GM10847 (cell line): ENCODE results near the gene RBM33.

Source experiments
- POLR2A ChIP-seq: IDR thresholded peaks from 2 replicates; pipeline ENCODE4 v1.6.1; 2011; ENCODE audit not compliant: insufficient read length; ENCODE audit errors: extremely low read depth

The RBM33 gene

DNA sequence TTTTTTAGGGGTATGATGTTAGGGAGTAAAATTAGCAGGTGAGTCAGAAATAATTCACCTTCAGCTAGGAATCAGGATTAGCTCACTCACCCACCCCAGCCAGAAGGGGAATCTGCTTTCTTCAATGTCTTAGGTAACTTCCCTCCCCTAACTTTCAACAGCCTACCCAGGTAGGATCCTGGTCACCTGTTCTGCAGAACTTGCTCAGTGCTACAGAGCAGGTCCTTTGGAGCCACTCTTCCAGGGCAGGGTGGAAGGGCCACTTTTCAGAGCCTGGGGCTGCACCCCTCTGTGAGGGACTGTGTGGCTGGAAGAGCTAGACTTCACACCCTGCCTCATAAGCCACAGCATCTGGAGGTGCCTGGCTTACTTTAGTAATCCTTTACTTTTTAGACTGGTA is 109.7 kb downstream of the RBM33 start:
- TF ChIP-seq POLR2A = no peak

DNA sequence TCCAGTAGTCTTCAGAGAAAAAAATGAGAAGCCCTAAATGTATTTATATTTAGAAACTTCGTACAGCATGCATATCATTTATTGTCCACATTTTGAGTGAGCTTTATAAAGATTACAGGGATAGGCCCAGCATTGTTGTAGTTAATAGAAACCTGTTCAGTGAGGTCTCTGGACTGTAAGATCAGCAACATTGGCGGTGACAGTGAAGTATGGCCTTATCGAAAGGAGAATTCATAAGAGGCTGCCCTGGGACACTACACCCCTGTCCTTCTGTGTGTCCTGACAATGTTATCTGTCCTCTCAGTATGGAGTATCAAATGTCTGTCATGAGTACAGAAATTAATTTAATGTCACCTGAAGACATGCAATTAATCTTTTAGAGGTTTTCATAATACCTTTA is 110.6 kb downstream of the RBM33 start:
- TF ChIP-seq POLR2A = no peak

GRCh38 chr7:155756322-155756721 is 111.9 kb downstream of the RBM33 start:
- TF ChIP-seq POLR2A = no peak

- TF ChIP-seq POLR2A = no peak
These were observed 113.9 kb downstream of the RBM33 start for GRCh38 chr7:155758348-155758747.

DNA sequence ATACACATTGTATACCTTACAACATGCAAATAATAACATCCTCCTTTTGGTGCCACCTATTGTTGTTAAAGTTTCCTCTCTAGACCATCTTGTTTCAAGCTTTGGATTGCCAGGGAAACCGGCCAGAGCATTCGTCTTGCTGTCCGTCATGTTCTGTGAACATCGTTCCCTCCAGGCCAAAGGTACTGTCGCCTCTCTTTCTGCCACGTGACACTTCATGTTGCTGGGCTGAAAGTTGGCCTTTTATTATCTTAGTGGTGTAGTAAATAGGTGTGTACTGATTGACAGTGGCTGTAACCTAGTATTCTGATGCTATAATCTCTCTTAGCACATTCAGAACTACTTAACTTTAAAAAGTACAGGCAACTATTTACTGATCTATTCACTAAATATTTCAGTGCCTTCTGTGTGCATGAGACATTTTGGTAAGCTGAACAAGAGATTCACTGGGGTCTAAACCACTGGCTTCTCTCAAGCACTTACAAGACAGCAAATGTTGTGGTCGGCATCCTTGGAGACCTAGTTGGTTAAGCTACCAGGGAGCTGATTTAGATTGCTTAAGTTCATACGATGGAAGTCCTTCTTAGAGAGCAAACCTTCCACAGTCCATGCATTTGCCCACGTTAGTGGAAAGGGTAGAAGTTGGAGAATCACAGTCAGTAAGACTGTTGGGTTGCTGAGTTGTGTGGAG is 115.4 kb downstream of the RBM33 start:
- no peak for TF ChIP-seq POLR2A

GRCh38 chr7:155761162-155761561 is 116.7 kb downstream of the RBM33 start:
- no peak for TF ChIP-seq POLR2A

DNA sequence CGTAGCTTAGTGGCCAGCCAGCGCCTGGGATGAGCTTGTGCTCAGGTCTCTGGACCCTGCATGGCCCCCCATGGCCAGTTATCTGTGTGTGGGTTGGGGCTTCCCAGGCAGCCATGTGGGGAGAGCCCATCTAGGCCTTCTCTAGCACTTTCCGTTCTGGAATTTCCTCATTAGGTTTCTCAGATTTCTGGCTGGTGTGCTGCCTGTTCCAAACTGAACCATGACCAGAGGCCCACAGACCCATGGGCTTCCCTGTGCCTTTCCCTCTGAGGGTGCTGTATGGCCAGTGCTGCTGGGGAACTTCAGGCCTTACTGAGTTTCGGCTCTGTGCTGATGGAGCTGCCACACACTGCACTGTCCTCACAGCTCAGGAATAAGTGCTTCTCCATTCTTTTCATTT is 117.6 kb downstream of the RBM33 start:
- no peak for TF ChIP-seq POLR2A

DNA sequence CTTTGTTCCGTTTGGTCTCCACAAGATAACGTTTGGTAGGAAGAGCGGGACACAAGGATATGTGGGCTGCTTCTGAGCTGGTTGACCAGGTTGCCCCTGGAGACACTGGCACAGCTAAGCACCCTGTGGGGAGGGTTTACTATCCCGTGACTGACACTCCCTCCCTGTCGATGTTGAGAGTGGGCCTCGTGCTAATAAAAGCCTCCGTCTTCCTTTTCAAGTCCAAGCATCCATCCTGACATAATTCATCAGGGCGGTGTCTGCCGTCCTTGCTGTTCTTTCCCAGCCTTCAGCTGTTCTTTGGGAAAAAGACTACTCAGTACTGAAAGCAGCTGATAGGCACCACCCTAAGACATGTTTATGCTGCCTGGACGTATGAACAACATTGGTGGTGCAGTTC is 118.2 kb downstream of the RBM33 start:
- no peak for TF ChIP-seq POLR2A

GRCh38 chr7:155763122-155763521 is 118.7 kb downstream of the RBM33 start:
- no peak for TF ChIP-seq POLR2A

GRCh38 chr7:155763691-155764437 is 119.4 kb downstream of the RBM33 start:
- no peak for TF ChIP-seq POLR2A

DNA sequence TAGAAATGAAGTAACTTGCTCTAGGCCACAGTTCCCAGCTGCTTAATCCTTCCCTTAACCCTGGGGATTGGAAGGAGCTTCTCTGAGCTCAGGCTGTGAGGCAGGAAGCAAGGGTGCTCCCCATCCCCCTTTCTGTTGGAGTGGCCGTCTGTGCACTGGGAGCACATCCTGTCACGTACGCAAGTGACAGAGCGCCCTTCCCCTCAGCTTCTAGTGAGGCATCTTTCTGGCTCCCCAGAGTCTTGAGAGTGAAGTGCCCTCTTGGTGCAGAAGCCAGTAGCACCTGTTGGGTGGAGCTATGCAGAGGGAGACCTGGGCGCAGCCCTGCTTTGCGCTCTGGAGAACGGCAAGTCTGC is 120.0 kb downstream of the RBM33 start:
- no peak for TF ChIP-seq POLR2A

GRCh38 chr7:155765458-155765857 is 121.0 kb downstream of the RBM33 start:
- no peak for TF ChIP-seq POLR2A

DNA sequence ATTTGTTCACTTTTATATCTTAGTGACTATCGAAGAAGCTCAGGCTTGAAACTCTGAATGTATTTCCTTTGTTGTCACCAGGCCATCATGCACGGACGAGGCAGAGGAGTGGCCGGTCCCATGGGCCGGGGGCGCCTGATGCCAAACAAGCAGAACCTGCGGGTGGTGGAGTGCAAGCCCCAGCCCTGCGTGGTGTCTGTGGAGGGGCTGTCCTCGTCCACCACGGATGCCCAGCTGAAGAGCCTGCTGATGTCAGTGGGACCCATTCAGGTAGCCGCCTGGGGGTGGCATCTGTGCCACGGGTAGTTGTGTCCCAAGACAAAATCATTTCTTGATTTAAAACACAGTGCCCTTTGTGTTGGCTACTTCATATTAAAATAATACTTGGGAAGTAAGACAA is 121.9 kb downstream of the RBM33 start:
- TF ChIP-seq POLR2A = no peak

DNA sequence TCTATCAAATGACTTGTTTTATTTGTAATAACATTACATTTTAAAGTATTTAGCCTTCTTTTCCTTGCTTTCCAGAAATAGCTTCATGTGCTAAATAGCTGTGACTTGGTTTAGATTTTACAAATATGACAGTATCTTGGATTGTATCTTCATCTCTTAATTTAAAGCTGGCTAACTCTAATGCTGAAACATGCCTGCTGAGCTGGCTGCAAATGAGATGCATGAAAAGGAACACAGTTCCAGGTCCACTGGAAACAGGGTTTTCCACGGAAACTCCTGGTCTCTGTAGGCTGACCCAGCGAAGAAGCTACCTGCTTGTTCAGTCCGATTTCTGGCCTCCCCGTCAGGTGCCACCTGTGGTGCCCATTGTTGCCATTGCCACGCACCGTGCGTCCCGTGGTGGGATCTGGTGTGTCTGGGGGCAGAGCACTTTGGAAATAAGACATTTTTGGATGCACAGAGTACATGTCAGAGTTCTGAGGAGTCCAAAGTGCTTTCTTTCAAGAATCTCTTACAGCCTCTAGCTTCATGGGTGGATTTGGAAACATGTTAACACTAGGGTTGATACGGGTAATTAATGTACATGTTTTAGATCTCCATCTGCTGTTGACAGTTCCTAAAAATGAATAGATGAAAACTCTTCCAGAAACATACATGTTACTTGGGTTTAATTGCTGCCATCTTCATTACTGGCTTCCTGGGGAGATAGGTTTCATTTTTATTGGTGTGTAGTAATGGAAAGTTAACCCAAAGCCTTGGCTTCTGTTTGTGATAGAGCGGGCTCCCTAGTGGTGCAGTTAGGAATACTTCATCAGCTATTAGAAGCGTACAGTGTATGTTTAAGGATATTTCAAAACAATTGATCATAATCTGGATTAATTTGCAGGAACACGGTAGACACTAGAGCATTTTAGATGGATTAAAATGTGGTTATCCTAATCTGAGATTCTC is 122.8 kb downstream of the RBM33 start:
- no peak for TF ChIP-seq POLR2A

- TF ChIP-seq POLR2A = no peak
These were observed 125.2 kb downstream of the RBM33 start for GRCh38 chr7:155769701-155770100.

GRCh38 chr7:155770241-155770640 is 125.8 kb downstream of the RBM33 start:
- TF ChIP-seq POLR2A = no peak
